Liver (tissue), 9 donors: ENCODE data around the gene DYRK1A. TPM values are rescaled to one million over a fixed set of nuclear protein-coding genes. Genes with fewer than 3 reads are reported as not detected.

ENCODE experiments used
- DNase-seq: peaks from one replicate; pipeline ENCODE4 v3.0.0-alpha.2; 2017; ENCODE audit warnings: low spot score
- H3K27ac ChIP-seq, 2 donors: one replicate each; pipeline ENCODE4 v1.7.0; 2013; ENCODE audit warnings: inconsistent platforms in 2 of 2, low read length in 2 of 2, control low read depth in 1 of 2, low read depth in 1 of 2, mild to moderate bottlenecking in 1 of 2
- H3K27me3 ChIP-seq, 4 donors: one replicate each; pipeline versions ENCODE4 v1.6.1 to v1.7.0; 2013; ENCODE audit warnings: low read length in 3 of 4, inconsistent platforms in 1 of 4, mild to moderate bottlenecking in 1 of 4, moderate library complexity in 1 of 4; ENCODE audit not compliant: control insufficient read depth in 4 of 4, insufficient read depth in 4 of 4
- H3K36me3 ChIP-seq, 4 donors: one replicate each; pipeline versions ENCODE4 v1.6.1 to v1.7.0; 2013; ENCODE audit warnings: low read length in 3 of 4, mild to moderate bottlenecking in 3 of 4, low read depth in 1 of 4, moderate library complexity in 1 of 4; ENCODE audit not compliant: control insufficient read depth in 4 of 4, insufficient read depth in 3 of 4
- H3K4me1 ChIP-seq, 4 donors: one replicate each; pipeline versions ENCODE4 v1.6.1 to v1.7.0; 2013; ENCODE audit warnings: low read length in 3 of 4, mild to moderate bottlenecking in 3 of 4, moderate library complexity in 1 of 4; ENCODE audit not compliant: control insufficient read depth in 4 of 4, insufficient read depth in 4 of 4
- H3K4me3 ChIP-seq, 3 donors: one replicate each; pipeline versions ENCODE4 v1.6.1 to v1.7.0; 2013; ENCODE audit warnings: low read length in 3 of 3, control low read depth in 1 of 3, low read depth in 1 of 3, mild to moderate bottlenecking in 1 of 3
- H3K9ac ChIP-seq, 2 donors: one replicate each; pipeline ENCODE4 v1.7.0; 2013; ENCODE audit warnings: low read length in 2 of 2, mild to moderate bottlenecking in 2 of 2, moderate library complexity in 2 of 2, control low read depth in 1 of 2, low read depth in 1 of 2
- H3K9me3 ChIP-seq, 4 donors: one replicate each; pipeline versions ENCODE4 v1.6.1 to v1.7.0; 2013; ENCODE audit warnings: low read length in 3 of 4; ENCODE audit not compliant: control insufficient read depth in 4 of 4
- CTCF ChIP-seq: fragments of 150-350 bp; IDR thresholded peaks from 2 replicates; pipeline ENCODE4 v1.5.1; 2017; ENCODE audit warnings: improper control_type of control experiment, low read depth, low read length; ENCODE audit not compliant: missing input control
- EGR1 ChIP-seq, 2 donors: IDR thresholded peaks; 2 replicates each; pipeline ENCODE4 v1.6.1; 2016 to 2018; ENCODE audit warnings: antibody characterized with exemption in 2 of 2, low read depth in 2 of 2
- FOXA1 ChIP-seq: IDR thresholded peaks from 2 replicates; pipeline ENCODE4 v1.6.1; 2016; ENCODE audit warnings: antibody characterized with exemption
- FOXA2 ChIP-seq: IDR thresholded peaks from 2 replicates; pipeline ENCODE4 v1.6.1; 2016; ENCODE audit warnings: antibody characterized with exemption
- GABPA ChIP-seq, 2 donors: IDR thresholded peaks in 1 of 2; conservative IDR thresholded peaks in 1 of 2; 2 replicates each; pipeline ENCODE4 v1.6.1; 2016; ENCODE audit warnings: antibody characterized with exemption in 2 of 2, mild to moderate bottlenecking in 1 of 2, moderate library complexity in 1 of 2
- HNF4A ChIP-seq, 2 donors: conservative IDR thresholded peaks; 2 replicates each; pipeline ENCODE4 v1.6.1; 2016; ENCODE audit warnings: antibody characterized with exemption in 2 of 2, mild to moderate bottlenecking in 2 of 2
- HNF4G ChIP-seq: IDR thresholded peaks from 2 replicates; pipeline ENCODE4 v1.6.1; 2016; ENCODE audit warnings: antibody characterized with exemption
- JUND ChIP-seq, 2 donors: IDR thresholded peaks; 2 replicates each; pipeline ENCODE4 v1.6.1; 2016; ENCODE audit warnings: antibody characterized with exemption in 2 of 2
- MAX ChIP-seq: IDR thresholded peaks from 2 replicates; pipeline ENCODE4 v1.6.1; 2016; ENCODE audit warnings: antibody characterized with exemption
- NR2F2 ChIP-seq: IDR thresholded peaks from 2 replicates; pipeline ENCODE4 v1.6.1; 2016; ENCODE audit warnings: antibody characterized with exemption
- RAD21 ChIP-seq, 2 donors: IDR thresholded peaks; 2 replicates each; pipeline ENCODE4 v1.6.1; 2016; ENCODE audit warnings: antibody characterized with exemption in 2 of 2, mild to moderate bottlenecking in 2 of 2
- REST ChIP-seq: IDR thresholded peaks from 2 replicates; pipeline ENCODE4 v1.6.1; 2016; ENCODE audit warnings: antibody characterized with exemption, mild to moderate bottlenecking
- RXRA ChIP-seq, 2 donors: IDR thresholded peaks; 2 replicates each; pipeline ENCODE4 v1.6.1; 2017 to 2018; ENCODE audit warnings: antibody characterized with exemption in 2 of 2, mild to moderate bottlenecking in 1 of 2
- SP1 ChIP-seq: IDR thresholded peaks from 2 replicates; pipeline ENCODE4 v1.6.1; 2018; ENCODE audit warnings: antibody characterized with exemption, mild to moderate bottlenecking
- TAF1 ChIP-seq: conservative IDR thresholded peaks from 2 replicates; pipeline ENCODE4 v1.6.1; 2016; ENCODE audit warnings: antibody characterized with exemption, mild to moderate bottlenecking
- YY1 ChIP-seq: IDR thresholded peaks from 2 replicates; pipeline ENCODE4 v1.6.1; 2016; ENCODE audit warnings: antibody characterized with exemption, mild to moderate bottlenecking
- ZBTB33 ChIP-seq: IDR thresholded peaks from 2 replicates; pipeline ENCODE4 v1.6.1; 2016; ENCODE audit warnings: antibody characterized with exemption
- WGBS: extraction: QIAGEN DNeasy Blood & Tissue Kit; methylation state at CpG from one replicate; pipeline ENCODE4 v1.1.7; 2013; 5-methylcytosine and 5-hydroxymethylcytosine counted together
- polyA plus RNA-seq, 2 donors: library from polyadenylated mRNA; stranded (reverse) in 1 of 2; unstranded in 1 of 2; fragments of 200-250 nt in 1 of 2; fragments of >200 nt in 1 of 2; fragmentation: Nextera tagmentation in 1 of 2; extraction: Ambion mirVana in 1 of 2; gene quantifications; one replicate each; pipeline versions ENCODE4 v1.2.1 to v1.2.3, GENCODE V29; 2013 to 2015
- total RNA-seq, 2 donors: library from RNA; depleted of rRNA; stranded (reverse); fragments of >200 nt; gene quantifications; one replicate each; pipeline ENCODE4 v1.2.3, GENCODE V29; 2014
- TF ChIP-seq, protein P1 (sequence below): IDR thresholded peaks from 2 replicates; pipeline ENCODE4 v1.6.1; 2016; ENCODE audit warnings: antibody characterized with exemption
- donor health status: healthy.
- donor health status: healthy.
- donor health status: healthy.
- donor health status: healthy.
- donor health status: healthy.

DYRK1A gene
- total and polyA plus RNA-seq, 4 donors, result 5.1 to 58.3 (median 22.9) TPM

- TF ChIP-seq SP1, result no peak
Measured at GRCh38 chr21:37383086-37383485, 16.5 kb downstream of the DYRK1A start (continued).

GRCh38 chr21:37383784-37384311 lies 17.3 kb downstream of the DYRK1A start:
- peaks cover 8 to 44% (median 28%) of the 10 kb centered on the region in 4 donors for H3K4me1 ChIP-seq
- H3K27ac ChIP-seq, result no peak overlapping the region
- no peaks in the 10 kb centered on the region for H3K36me3 ChIP-seq
- no peak for TF ChIP-seq MAX
- no peak for TF ChIP-seq CTCF
- no peak for TF ChIP-seq ZBTB33
- TF ChIP-seq YY1, result no peak
- TF ChIP-seq HNF4A (conservative IDR thresholded peaks at IDR 0.05), result no peak
- no peak for TF ChIP-seq HNF4G
- TF ChIP-seq TAF1, result no peak
- TF ChIP-seq EGR1 (IDR thresholded peaks at IDR 0.05; ENCODE audit: low read depth in 2 of 2), result no peak
- TF ChIP-seq SP1, result no peak
- TF ChIP-seq GABPA (IDR thresholded peaks at IDR 0.05 in 1 of 2, conservative IDR thresholded peaks at IDR 0.05 in 1 of 2), result no peak
- no peak for TF ChIP-seq RAD21 (IDR thresholded peaks at IDR 0.05)
- TF ChIP-seq RXRA (IDR thresholded peaks at IDR 0.05), result no peak
- TF ChIP-seq NR2F2, result no peak
- no peak overlapping the region for H3K9ac ChIP-seq
- no peaks in the 10 kb centered on the region for H3K27me3 ChIP-seq
- WGBS, result 81% methylated on average over 1 of the region's 1 CpG
- H3K4me3 ChIP-seq, result no peak overlapping the region
- DNase-seq, result no peak
- no peaks in the 10 kb centered on the region for H3K9me3 ChIP-seq

DNA sequence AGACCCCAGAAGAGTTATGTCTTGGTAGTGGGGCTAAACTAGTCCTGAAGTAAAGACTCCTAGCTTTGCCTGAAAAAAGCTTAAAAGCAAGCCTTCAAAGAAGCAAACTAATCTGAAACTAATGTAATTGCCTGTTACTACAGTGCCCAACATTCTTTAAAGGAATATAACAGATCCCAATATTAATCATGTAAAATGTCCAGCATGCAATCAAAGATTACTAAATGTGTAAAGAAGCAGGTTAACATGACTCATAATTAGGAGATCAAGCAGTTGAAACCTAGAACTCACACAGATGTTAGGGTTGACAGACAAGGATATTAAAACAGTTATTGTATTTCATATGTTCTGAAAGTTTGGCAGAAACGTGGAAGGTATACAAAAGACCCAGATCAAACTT lies 17.8 kb downstream of the DYRK1A start:
- H3K4me1 ChIP-seq, result peaks cover 8 to 44% (median 27%) of the 10 kb centered on the region in 4 donors
- 90% methylated on average over 1 of the region's 1 CpG for WGBS
- no peaks in the 10 kb centered on the region for H3K27me3 ChIP-seq
- no peak overlapping the region for H3K4me3 ChIP-seq
- H3K27ac ChIP-seq, result no peak overlapping the region
- TF ChIP-seq RXRA (IDR thresholded peaks at IDR 0.05), result no peak
- no peak for TF ChIP-seq HNF4A (conservative IDR thresholded peaks at IDR 0.05)
- TF ChIP-seq, protein P1, sequence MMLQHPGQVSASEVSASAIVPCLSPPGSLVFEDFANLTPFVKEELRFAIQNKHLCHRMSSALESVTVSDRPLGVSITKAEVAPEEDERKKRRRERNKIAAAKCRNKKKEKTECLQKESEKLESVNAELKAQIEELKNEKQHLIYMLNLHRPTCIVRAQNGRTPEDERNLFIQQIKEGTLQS, result no peak
- TF ChIP-seq MAX, result no peak
- no peak for TF ChIP-seq REST
- no peak for TF ChIP-seq YY1
- TF ChIP-seq CTCF, result no peak
- TF ChIP-seq HNF4G, result no peak
- TF ChIP-seq FOXA2, result no peak
- no peak for TF ChIP-seq RAD21 (IDR thresholded peaks at IDR 0.05)
- no peak for TF ChIP-seq FOXA1
- TF ChIP-seq EGR1 (IDR thresholded peaks at IDR 0.05; ENCODE audit: low read depth in 2 of 2), result no peak
- TF ChIP-seq SP1, result no peak
- no peak for TF ChIP-seq JUND (IDR thresholded peaks at IDR 0.05)
- TF ChIP-seq NR2F2, result no peak
- DNase-seq, result no peak
- no peaks in the 10 kb centered on the region for H3K9me3 ChIP-seq
- H3K9ac ChIP-seq, result no peak overlapping the region
- H3K36me3 ChIP-seq, result no peaks in the 10 kb centered on the region
